Stimulated activated CD8-positive, alpha-beta memory T cell treated with anti-CD3 and anti-CD28 coated beads, Interleukin-15, amount 100 ng/mL, for 48 hours (primary cell): ENCODE results near the gene HOXA11.

ENCODE experiments used
- DNase-seq, 2 donors: peaks; one replicate each; pipeline ENCODE4 v3.0.0-alpha.2; 2020; ENCODE audit warnings: low read depth in 2 of 2

The HOXA11 gene

GRCh38 chr7:27180431-27181420 lies 4.3 kb downstream of the HOXA11 start:
- DNase-seq, result no peak

- DNase-seq, result no peak
These were observed 5.3 kb downstream of the HOXA11 start for GRCh38 chr7:27179503-27180430.

DNA sequence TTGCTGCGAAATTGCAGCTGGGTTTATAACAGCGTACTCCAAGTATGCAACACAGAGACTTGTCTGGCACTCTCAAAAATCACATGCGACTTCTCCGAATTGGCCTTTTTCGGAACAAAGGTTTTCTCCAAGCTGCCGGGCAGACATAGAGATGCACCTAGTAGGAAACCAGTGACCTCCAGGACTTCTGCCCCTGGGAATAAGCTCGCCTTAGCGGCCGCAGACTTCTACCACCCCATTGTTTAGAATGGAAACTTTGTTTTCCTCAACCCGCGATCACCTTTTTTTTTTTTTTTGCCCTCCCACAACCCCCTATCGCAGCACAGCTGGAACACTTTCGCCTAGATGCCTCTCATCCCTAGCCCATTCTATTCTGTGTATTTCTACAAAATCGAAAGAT lies 6.0 kb downstream of the HOXA11 start:
- no peak for DNase-seq

GRCh38 chr7:27178366-27178765 lies 6.7 kb downstream of the HOXA11 start:
- no peak for DNase-seq

- no peak for DNase-seq
These were observed 7.2 kb downstream of the HOXA11 start for GRCh38 chr7:27177795-27178320.

GRCh38 chr7:27176962-27177794 lies 7.9 kb downstream of the HOXA11 start:
- DNase-seq, result no peak

DNA sequence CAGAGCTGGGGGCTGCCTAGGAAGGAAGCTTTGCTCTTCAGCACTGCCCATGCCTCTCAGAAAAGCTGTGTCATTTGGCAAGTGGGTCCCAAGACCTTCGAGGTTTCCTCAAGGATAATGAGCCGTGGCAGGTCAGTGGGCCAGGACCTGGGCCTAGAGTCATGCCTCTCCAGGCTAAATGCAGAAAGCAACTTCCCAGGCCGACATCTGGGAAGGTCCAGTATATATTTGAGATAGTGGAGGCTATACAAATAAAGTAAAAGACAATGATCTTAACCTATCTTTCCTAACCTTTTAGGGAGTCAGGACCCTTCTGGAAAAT lies 8.5 kb downstream of the HOXA11 start:
- DNase-seq, result no peak

GRCh38 chr7:27175626-27176523 lies 9.2 kb downstream of the HOXA11 start:
- DNase-seq, result no peak

- DNase-seq, result no peak
These were observed 10.0 kb downstream of the HOXA11 start for GRCh38 chr7:27174874-27175625.

DNA sequence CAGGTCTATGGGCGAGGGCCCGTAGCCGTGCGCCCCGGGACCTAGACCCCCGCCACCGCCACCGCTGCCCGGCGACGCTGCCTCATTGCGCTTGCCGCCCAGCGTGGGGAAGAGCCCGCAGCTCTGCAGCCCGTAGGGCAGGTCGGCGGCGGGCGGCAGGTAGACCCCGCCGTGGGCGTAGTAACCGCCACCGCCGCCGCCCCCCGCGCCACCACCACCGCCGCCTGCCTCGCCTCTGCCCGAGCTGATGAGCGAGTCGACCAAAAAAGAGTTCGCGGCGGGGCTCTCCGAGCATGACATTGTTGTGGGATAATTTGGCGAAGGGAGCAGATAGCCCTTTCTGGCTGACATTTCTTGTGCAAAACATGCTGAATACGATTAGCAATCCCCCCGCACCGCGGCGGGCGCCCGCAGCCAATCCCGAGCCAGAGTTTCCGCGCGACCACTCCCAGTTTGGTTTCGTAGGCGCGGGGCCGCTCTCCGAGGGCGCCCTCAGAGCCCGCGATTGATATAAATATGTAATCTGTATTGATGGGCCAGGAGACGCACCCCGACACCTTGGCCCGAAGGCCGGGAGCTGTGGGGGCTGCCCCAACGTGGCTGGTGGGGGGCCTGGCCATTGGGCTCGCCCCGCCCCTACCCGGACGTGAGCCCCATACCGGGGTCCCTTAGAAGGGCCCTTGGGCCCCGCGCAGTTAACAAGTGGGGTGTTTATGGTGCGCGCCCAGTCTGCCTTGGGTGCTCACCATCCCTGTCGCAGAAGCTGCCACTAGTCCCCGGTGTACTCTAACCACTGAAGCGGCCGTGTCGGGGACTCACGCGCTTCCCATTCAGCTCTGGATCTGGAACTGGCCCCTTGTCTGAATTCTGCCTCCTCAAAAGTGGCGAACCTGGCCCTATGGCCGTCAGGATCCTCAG lies 10.8 kb downstream of the HOXA11 start, which contains the start of gene HOXA10:
Gene HOXA10, minus strand, starts transcription at position 365 of the 918 bp plus-strand sequence. Its CDS starts 14 bp downstream, at position 351.
- DNase-seq, result no peak

GRCh38 chr7:27173511-27173955 lies 11.5 kb downstream of the HOXA11 start:
- no peak for DNase-seq

DNA sequence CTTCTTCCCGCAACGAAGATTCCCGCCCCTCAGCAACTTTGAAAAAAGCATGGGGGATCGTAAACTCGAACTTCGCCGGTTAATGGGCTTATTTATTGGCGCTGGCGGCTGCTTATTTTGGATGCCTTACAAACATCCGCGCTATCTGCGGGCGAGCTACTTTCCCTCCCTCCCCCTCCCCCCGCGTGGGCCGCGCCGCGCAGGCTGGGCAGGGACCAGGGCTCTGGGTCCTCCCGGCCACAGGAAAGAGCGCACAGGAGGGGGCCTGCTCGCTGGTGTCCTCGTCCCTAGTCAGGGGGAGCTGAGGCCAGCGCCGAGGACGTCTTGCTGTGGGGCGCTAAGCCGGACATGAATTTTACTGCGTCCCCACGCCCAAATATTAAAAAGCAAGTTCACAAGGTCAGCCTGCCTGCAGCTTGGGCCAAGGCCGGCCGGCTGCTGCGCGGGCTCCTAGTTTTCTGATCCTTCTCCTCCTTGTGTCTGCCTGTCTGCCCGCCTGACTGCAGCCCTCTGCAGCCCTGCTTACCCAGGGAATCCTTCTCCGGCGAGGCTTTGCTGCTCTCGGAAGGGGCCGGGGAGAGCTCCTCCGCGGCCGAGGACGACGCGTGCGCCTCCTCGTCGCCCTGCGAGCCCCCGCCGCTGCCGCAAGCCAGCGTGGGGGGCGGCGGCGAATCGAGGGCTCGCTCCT lies 12.1 kb downstream of the HOXA11 start:
- DNase-seq, result no peak

GRCh38 chr7:27172315-27172774 lies 12.7 kb downstream of the HOXA11 start:
- no peak for DNase-seq

- DNase-seq, result no peak
These were observed 13.3 kb downstream of the HOXA11 start for GRCh38 chr7:27171637-27172314.

DNA sequence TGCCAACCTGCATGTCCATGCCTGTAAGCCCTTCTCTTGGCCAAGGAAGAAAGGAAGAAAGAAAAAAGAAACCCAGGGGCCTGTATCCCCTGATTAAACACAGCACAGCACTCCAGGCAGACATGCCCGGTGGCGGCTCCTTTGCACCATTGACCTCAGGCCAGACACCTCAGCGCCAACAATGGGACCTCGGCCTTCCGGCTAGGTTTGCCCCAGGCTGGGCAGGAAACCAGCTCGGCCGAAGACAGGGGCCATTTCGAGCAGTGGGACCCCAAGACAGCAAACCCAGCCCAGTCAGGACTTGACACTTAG lies 13.8 kb downstream of the HOXA11 start:
- DNase-seq, result no peak

DNA sequence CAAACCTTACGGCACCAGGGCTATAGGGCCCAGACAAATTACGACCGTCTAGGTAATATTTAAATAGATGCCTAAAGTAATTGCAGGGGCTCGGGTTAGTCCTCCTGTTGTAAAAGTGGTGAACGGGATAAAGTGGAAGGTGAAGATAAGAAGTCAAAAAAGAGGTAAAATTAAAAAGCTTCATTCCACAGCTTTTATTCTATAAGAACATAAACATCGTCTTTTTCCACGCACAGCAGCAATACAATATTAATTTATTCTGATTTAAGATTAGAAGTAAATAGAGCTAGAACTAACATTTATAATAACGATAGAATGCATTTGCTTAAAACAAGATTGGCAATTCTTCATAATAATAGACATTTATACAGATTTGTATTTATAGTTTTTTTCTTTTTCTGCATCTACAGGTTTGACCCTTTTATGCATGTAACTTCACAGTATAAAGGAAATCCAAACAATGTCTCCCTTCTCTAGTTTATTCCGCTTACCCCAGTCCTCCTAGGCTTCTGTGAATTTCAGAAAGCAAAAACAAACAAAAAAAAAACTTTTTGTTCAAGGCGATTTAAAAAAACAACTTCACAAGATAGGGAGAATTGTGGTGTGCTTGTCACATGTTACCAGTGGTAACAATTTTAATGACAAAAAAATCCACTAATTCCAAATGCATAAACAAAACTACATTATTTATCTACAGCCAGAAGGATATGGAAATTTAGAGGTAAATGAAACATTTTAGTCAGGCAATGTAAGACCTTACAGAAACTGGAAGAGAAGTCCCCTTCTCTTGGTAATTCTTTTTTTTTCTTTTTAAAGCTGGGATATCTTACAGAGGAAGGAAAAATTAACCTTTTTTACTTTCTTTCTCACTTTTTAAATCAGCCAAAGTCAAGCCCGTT lies 14.4 kb downstream of the HOXA11 start:
- DNase-seq, result no peak
